ENCODE data around the gene ESPNL.

The ESPNL gene

GRCh38 chr2:238130111-238130695 is 30.1 kb downstream of the ESPNL start:
- DNase-seq, result no peak

- no peak for DNase-seq
Observed at GRCh38 chr2:238130696-238131628, 30.8 kb downstream of the ESPNL start.

GRCh38 chr2:238131761-238132462 is 31.8 kb downstream of the ESPNL start:
- DNase-seq, result no peak

GRCh38 chr2:238132463-238133450 is 32.6 kb downstream of the ESPNL start:
- DNase-seq, result no peak

GRCh38 chr2:238133499-238134392 is 33.6 kb downstream of the ESPNL start:
- DNase-seq, result no peak

- no peak for DNase-seq
Observed at GRCh38 chr2:238134393-238134785, 34.2 kb downstream of the ESPNL start.

- DNase-seq, result no peak
Observed at GRCh38 chr2:238135601-238136150, 35.5 kb downstream of the ESPNL start.

GRCh38 chr2:238136820-238137537 is 36.8 kb downstream of the ESPNL start:
- DNase-seq, result no peak

GRCh38 chr2:238137885-238138284 is 37.7 kb downstream of the ESPNL start:
- no peak for DNase-seq

- no peak for DNase-seq
Observed at GRCh38 chr2:238138331-238139195, 38.4 kb downstream of the ESPNL start, which contains the start of gene KLHL30. Gene KLHL30, plus strand, starts transcription at chr2:238138668. Its CDS starts 2,087 bp downstream, at chr2:238140755.

GRCh38 chr2:238139196-238140039 is 39.3 kb downstream of the ESPNL start:
- DNase-seq, result no peak

GRCh38 chr2:238140040-238140439 is 39.9 kb downstream of the ESPNL start:
- no peak for DNase-seq

- DNase-seq, result no peak
Observed at GRCh38 chr2:238140721-238141540, 40.8 kb downstream of the ESPNL start.

- DNase-seq, result peak; percentile 25
Observed at GRCh38 chr2:238141541-238142318, 41.6 kb downstream of the ESPNL start.

GRCh38 chr2:238142382-238143205 is 42.5 kb downstream of the ESPNL start:
- DNase-seq, result no peak

All from NCI-H1092 treated with DMSO at 0.1 percent for 48 hours (cell line).